HepG2 (cell line): ENCODE measurements around the gene LINGO1. TPM values are rescaled to one million over a fixed set of nuclear protein-coding genes. Genes with fewer than 3 reads are reported as not detected.

Experiments used
- ATAC-seq: fragments of 200-7000 bp; cut with Tn5 transposase; 3 replicates; pipeline ENCODE4 v1.9.1; 2020; ENCODE audit warnings: mild to moderate bottlenecking, moderate library complexity
- BruUV-seq: library from RNA; stranded (reverse); fragments of 400-500 nt; replicated peaks from 2 replicates; lab custom pipeline; 2021; lab: Mats Ljungman, UMichigan
- CTCF ChIA-PET: fragments of 300-600 bp; formaldehyde crosslinking; extraction: SDS; loops from one replicate; lab custom pipeline; 2021; ENCODE audit warnings: low total read pairs, inconsistent platforms, low intra/inter-chr PET ratio; lab: Yijun Ruan, JAX
- POLR2A ChIA-PET: fragments of 350-600 bp; sonication (Branson Sonifier 250); formaldehyde crosslinking; loops from one replicate; lab custom pipeline; 2020; ENCODE audit warnings: antibody characterized with exemption, inconsistent platforms; lab: Yijun Ruan, JAX
- DNase-seq: peaks from one replicate; pipeline ENCODE4 v3.0.0-alpha.2; 2015; ENCODE audit warnings: low spot score
- FAIRE-seq: peaks from 3 replicates; lab custom pipeline; 2011; peaks lifted over from hg19 to GRCh38; lab: Jason Lieb, UNC
- H2AFZ ChIP-seq: one replicate; pipeline ENCODE4 v1.6.1; 2011; ENCODE audit warnings: low read length, inconsistent platforms
- H3K27ac ChIP-seq: fragments of 300-600 bp; 3 replicates; pipeline ENCODE4 v1.8.0; 2011; ENCODE audit warnings: mixed run types, mild to moderate bottlenecking, mixed read lengths, low read length, inconsistent platforms; ENCODE audit not compliant: insufficient read depth; ENCODE audit errors: extremely low read length
- H3K27me3 ChIP-seq, 2 experiments: fragments of 200-600 bp in 1 of 2; 2 replicates in 1 of 2; 3 replicates in 1 of 2; pipeline versions ENCODE4 v1.6.0 to v1.8.0; 2011; ENCODE audit warnings: low read length in 2 of 2, mild to moderate bottlenecking in 2 of 2, moderate library complexity in 2 of 2, inconsistent platforms in 1 of 2; ENCODE audit not compliant: insufficient read depth in 2 of 2, control insufficient read depth in 1 of 2
- H3K36me3 ChIP-seq, 2 experiments: fragments of 200-600 bp in 1 of 2; replicated peaks in 1 of 2; 2 replicates in 1 of 2; 3 replicates in 1 of 2; pipeline versions ENCODE4 v1.5.1 to v1.8.0; 2011; ENCODE audit warnings: low read length in 2 of 2, inconsistent platforms in 1 of 2; ENCODE audit not compliant: insufficient read depth in 2 of 2, control insufficient read depth in 1 of 2
- H3K4me1 ChIP-seq: 2 replicates; pipeline ENCODE4 v1.5.1; 2012; ENCODE audit warnings: low read length, inconsistent platforms; ENCODE audit not compliant: insufficient read depth
- H3K4me2 ChIP-seq: 2 replicates; pipeline ENCODE4 v1.6.0; 2011; ENCODE audit warnings: low read depth, low read length, inconsistent platforms
- H3K4me3 ChIP-seq, 3 experiments: fragments of 200-600 bp in 1 of 3; sonication (generic), shearing (Covaris generic) in 1 of 3; replicated peaks in 1 of 3; 2 replicates each; pipeline ENCODE4 v1.5.1; 2011 to 2016; ENCODE audit warnings: low read length in 3 of 3, inconsistent platforms in 2 of 3, low read depth in 2 of 3, mild to moderate bottlenecking in 2 of 3, control low read depth in 1 of 3, mixed read lengths in 1 of 3; ENCODE audit not compliant: insufficient read depth in 1 of 3
- H3K79me2 ChIP-seq: one replicate; pipeline ENCODE4 v1.6.1; 2011; ENCODE audit warnings: low read length, inconsistent platforms; ENCODE audit not compliant: insufficient read depth
- H3K9ac ChIP-seq: 2 replicates; pipeline ENCODE4 v1.6.0; 2011; ENCODE audit warnings: mild to moderate bottlenecking, low read depth, low read length, inconsistent platforms; ENCODE audit not compliant: insufficient read depth
- H3K9me3 ChIP-seq: 2 replicates; pipeline ENCODE4 v1.5.1; 2012; ENCODE audit warnings: mild to moderate bottlenecking, low read length
- H4K20me1 ChIP-seq: 2 replicates; pipeline ENCODE4 v1.6.0; 2011; ENCODE audit warnings: inconsistent platforms, mild to moderate bottlenecking, low read length, moderate library complexity; ENCODE audit not compliant: insufficient read depth
- KDM3A ChIP-seq: IDR thresholded peaks from 2 replicates; pipeline ENCODE4 v1.6.1; 2018; ENCODE audit warnings: low read depth, missing compliant biosample characterization
- RBAK ChIP-seq: sonication (generic); formaldehyde crosslinking; IDR thresholded peaks from 2 replicates; pipeline ENCODE4 v1.5.1; 2020; ENCODE audit warnings: mild to moderate bottlenecking, missing genetic modification reagents
- ZMYM3 ChIP-seq: sonication (generic); formaldehyde crosslinking; IDR thresholded peaks from 2 replicates; pipeline ENCODE4 v1.5.1; 2020; ENCODE audit warnings: mild to moderate bottlenecking, missing genetic modification reagents
- ZNF329 ChIP-seq: sonication (generic); formaldehyde crosslinking; IDR thresholded peaks from 2 replicates; pipeline ENCODE4 v1.9.0; 2021; ENCODE audit warnings: low read depth, mild to moderate bottlenecking, missing genetic modification reagents
- whole genome bisulfite sequencing: methylation state at CpG from one replicate; pipeline ENCODE4 v1.1.6; 2017; ENCODE audit warnings: low lambda C conversion rate; 5-methylcytosine and 5-hydroxymethylcytosine counted together
- in situ Hi-C: cut with HindIII; loops from 2 replicates; pipeline ENCODE4 v1.10.0; 2017; ENCODE audit warnings: low pct_unique_long_range_greater_than_20kb; ENCODE audit not compliant: extremely low pct_ligation_motif_present
- intact Hi-C: fragments of 100-400 bp; cut with micrococcal nuclease; formaldehyde crosslinking; loops from one replicate; pipeline ENCODE4 v1.10.0; 2022; ENCODE audit not compliant: unreplicated experiment
- polyA plus RNA-seq, 8 experiments: library from polyadenylated mRNA; depleted of rRNA in 3 of 8; stranded (reverse) in 7 of 8; unstranded in 1 of 8; fragments of >200 nt; fragmentation: Illumina TruSeq in 4 of 8; extraction: Trizol in 4 of 8; gene quantifications; 2 replicates each; pipeline versions ENCODE4 v1.2.1 to v1.2.3, GENCODE V29; 2011 to 2016; ENCODE audit warnings: low read depth in 4 of 8, missing spikeins in 1 of 8, mixed read lengths in 1 of 8; ENCODE audit not compliant: insufficient read depth in 1 of 8
- total RNA-seq, 5 experiments: library from RNA; depleted of rRNA; stranded (reverse); fragments of >200 nt; fragmentation: Illumina TruSeq; extraction: Trizol; gene quantifications; 2 replicates each; pipeline ENCODE4 v1.2.3, GENCODE V29; 2016; ENCODE audit warnings: low read depth in 1 of 5

The LINGO1 gene
- total and polyA plus RNA-seq, 2 of the 13 experiments (the other 11 are each of a cell fraction or from before 2014, with no cell fraction given): 0.07 TPM; not detected in 1

GRCh38 chr15:77574521-77575202 is 58.0 kb downstream of the LINGO1 start:
- no peaks in the 10 kb centered on the region for H4K20me1 ChIP-seq
- no peak overlapping the region for H3K4me3 ChIP-seq
- no TSS peak for BruUV-seq
- H2AFZ ChIP-seq: no peak overlapping the region
- no peak for DNase-seq
- FAIRE-seq: no peak
- H3K36me3 ChIP-seq: no peaks in the 10 kb centered on the region
- H3K9me3 ChIP-seq: no peaks in the 10 kb centered on the region
- H3K27ac ChIP-seq: no peak overlapping the region
- H3K9ac ChIP-seq: no peak overlapping the region
- H3K4me2 ChIP-seq: no peak overlapping the region
- H3K79me2 ChIP-seq: no peaks in the 10 kb centered on the region
- no peak for ATAC-seq
- intact Hi-C loops (no loop called here), in situ Hi-C loops (no loop called here)
- POLR2A ChIA-PET: no interaction called here
- 34% methylated on average over 6 of the region's 6 CpGs for WGBS
- peaks cover 17% of the 10 kb centered on the region for H3K4me1 ChIP-seq
- TF ChIP-seq RBAK (no peak), ZNF329 (CRISPR knock-in tag) (peak; percentile 93)
- H3K27me3 ChIP-seq: peaks cover 0 to 21% of the 10 kb centered on the region in 2 experiments; a peak in 2 of 5 replicates
- CTCF ChIA-PET: no interaction called here

DNA sequence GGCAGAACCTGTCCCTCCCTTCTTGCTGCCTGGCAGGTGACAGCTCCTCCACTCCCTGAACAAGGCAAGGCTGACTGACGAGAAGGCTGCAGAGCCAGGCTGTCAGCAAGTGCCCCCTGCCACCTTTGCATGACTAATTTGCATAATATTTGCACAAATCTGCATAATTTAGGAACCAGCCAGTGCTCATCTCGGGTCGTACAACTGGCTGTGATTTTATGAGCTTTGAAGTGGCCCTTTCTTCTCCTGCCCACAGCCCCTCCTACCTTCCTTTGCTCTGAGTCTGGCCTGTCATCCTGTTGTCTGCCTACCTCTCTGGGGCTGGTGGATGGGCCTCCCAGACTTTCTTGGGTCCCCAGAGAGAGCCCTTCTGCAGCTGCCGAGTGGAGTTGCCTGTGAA is 58.9 kb downstream of the LINGO1 start:
- Histone ChIP-seq H3K4me1 (peaks cover 20% of the 10 kb centered on the region), H3K27me3 (peaks cover 0 to 21% of the 10 kb centered on the region in 2 experiments; a peak in 2 of 5 replicates), H3K79me2 (no peaks in the 10 kb centered on the region), H4K20me1 (no peaks in the 10 kb centered on the region), H3K4me3 (no peak overlapping the region), H2AFZ (no peak overlapping the region), H3K4me2 (no peak overlapping the region), H3K36me3 (no peaks in the 10 kb centered on the region), H3K9ac (no peak overlapping the region), H3K27ac (no peak overlapping the region), H3K9me3 (no peaks in the 10 kb centered on the region)
- DNase-seq (no peak), ATAC-seq (no peak), FAIRE-seq (no peak)
- WGBS: 3% methylated on average over 3 of the region's 4 CpGs
- TF ChIP-seq KDM3A (CRISPR knock-in tag) (no peak), ZMYM3 (0 out of 2 replicates have a peak, but pooled peaks have one; percentile 5)
- no TSS peak for BruUV-seq
- POLR2A ChIA-PET: no interaction called here
- CTCF ChIA-PET: no interaction called here
- in situ Hi-C loops: no loop called here
- intact Hi-C loops: no loop called here
